ENCODE results near the gene TIMM44.
"Not testable (repeated sequence)": the region's sequence is repeated elsewhere in the genome, so short reads cannot be mapped to it uniquely, and the experiment has no call there.

The TIMM44 gene

DNA sequence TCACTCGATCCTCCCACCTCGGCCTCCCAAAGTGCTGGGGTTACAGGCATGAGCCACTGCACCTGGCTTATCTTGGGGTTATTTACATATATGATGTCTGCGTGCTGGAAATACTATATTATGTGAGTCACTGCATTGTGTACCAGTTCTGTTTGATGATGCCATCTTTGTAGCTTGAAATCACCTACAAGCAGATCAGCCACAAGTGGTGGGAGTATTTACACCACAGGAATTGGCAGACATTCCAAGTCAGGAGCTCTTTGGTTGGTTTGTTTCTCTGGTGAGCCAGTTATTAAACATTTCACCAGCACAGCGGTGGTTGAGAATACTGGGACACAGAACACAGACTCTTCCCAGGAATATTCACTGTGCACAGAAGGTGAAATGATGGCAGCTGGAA is 4.5 kb upstream of the TIMM44 start:
- DNase-seq (ENCODE audit: low spot score), result no peak

- peak; percentile 88 for DNase-seq (ENCODE audit: low spot score)
Measured at GRCh38 chr19:7944177-7944761, 803 bp upstream of the TIMM44 start.

DNA sequence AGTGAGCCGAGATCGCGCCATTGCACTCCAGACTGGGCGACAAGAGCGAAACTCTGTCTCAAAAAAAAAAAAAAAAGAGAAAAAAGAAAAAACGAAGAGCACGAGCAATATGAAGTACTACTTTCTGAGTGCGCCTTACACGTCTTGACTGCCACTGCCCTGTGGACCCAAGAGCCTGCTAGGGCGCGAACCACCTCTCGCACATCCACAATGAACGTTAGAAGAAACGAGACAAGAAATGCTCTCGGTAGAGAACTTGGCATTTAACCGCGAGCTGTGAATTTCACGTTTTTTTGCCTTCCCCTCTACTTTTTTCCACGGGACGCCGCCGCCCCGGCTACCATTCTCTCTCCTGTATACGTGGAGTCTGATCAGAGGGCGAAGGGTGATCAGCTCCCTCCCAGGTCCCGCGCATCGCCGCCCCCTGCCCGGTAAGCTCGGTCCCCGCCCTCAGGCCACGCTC is 454 bp downstream of the TIMM44 start:
- DNase-seq (ENCODE audit: low spot score), result no peak

DNA sequence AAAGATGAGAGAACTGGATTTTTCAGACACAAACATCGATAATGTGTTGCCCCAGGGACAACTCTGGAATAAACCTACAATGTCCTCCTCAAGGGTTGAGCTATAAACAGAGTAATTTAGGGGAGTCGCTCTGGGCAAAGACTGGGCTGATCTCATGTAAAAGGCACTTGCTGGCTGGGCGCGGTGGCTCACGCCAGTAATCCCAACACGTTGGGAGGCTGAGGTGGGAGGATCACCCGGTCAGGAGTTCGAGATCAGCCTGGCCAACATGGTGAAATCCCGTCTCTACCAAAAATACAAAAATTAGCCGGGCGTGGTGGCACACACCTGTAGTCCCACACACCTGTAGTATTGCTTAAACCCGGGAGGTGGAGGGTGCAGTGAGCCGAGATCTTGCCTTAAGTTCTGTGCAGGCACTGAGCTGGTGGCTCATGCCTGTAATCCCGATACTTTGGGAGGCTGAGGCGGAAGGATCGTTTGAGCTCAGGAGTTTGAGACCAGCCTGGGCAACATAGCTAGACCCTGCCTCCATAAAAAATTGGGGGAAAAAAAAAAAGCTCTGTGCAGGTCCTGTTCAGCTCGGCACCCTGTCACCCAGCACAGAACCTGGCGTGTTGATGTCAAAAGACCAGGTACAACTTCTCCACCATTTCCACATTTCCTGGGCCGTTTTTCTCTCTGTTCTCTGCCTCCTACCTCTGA is 1.4 kb downstream of the TIMM44 start:
- DNase-seq (ENCODE audit: low spot score), result no peak

- no peak for DNase-seq (ENCODE audit: low spot score)
Measured at GRCh38 chr19:7940841-7941240, 2.6 kb downstream of the TIMM44 start.

DNA sequence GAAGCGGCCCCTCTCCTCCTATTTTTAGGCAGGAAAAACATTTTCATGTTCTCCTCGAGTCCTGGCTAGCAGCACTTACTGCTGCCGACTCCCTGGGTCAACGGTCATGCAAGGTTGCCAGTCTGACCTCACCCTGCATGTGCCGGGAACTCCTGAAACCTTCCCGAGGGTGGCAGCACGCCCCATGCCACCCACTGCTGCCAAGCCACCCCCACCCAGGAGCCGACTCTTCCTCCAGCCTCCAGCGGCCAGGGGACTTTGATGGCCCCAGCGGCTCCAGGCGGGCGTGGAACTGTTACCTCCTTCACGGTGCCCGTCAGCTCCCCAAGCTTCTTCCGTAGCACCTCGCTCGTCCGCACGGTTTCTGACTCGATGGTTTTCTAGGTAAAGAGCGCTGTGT is 8.7 kb downstream of the TIMM44 start:
- no peak for DNase-seq (ENCODE audit: low spot score)

- no peak for DNase-seq (ENCODE audit: low spot score)
Measured at GRCh38 chr19:7933828-7934725, 9.4 kb downstream of the TIMM44 start.

GRCh38 chr19:7933411-7933810 is 10.1 kb downstream of the TIMM44 start:
- no peak for DNase-seq (ENCODE audit: low spot score)

GRCh38 chr19:7932930-7933300 is 10.6 kb downstream of the TIMM44 start:
- no peak for DNase-seq (ENCODE audit: low spot score)

GRCh38 chr19:7932276-7932929 is 11.1 kb downstream of the TIMM44 start:
- DNase-seq (ENCODE audit: low spot score), result no peak

DNA sequence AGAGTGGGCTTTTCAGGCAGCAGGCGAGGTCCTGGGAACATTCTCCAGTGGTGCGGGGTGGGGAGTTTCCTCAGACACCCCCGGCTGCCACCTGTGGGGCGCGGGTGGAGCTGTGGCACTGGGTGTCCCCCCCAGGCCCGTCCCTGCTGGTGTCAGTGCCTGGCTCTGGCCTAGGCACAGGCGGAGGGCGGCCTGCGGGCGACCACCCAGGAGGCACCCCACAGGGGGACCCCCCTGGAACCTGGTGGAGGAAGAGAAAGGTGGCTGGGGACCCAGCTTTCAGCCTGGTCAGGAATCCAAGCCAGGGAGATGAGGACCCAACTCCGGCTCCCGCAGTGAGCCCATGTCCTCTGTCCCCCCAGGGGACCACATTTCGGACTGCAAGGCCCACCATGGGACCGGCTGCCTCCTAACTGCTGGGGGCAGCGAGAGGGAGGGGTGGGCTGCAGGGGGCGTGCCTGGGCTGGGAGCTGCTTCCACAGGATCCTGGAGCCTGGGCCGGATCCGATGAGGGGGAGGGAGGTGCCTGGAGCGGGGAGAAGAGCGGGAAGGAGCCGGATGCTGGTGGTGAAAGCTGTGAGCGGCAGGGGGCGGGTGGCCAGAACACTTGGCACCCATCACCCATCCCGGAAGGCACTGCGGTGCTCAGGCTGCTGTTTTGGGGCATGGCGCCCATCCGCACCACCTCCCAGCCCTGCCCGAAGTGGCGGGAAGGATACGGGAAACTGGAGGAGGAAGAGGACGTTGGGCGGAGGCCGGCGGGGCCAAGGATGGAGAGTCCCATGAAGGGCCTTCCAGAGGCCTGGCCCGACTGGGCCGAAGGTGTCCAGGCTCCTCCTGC is 12.0 kb downstream of the TIMM44 start:
- no peak for DNase-seq (ENCODE audit: low spot score)

DNA sequence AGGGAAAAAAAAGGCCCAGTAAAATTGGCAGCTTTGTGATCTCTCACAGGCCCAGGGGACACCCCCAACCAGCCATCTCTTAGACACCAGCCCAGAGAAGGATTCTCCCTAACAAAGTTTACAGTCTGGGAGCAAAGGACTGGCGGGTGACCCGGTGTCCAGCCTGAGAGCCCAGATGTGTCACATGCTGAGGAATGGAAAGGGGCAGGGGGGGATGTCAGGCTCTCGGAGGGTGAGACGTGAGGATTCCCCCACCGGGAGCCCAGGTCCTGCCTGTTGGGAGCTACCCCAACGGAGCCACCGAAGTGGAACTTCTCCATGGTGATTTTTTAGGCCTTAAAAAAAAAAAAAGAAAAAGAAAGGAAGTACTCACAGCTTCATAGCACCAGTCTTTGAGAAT is 12.7 kb downstream of the TIMM44 start:
- DNase-seq (ENCODE audit: low spot score), result no peak

GRCh38 chr19:7930030-7930429 is 13.4 kb downstream of the TIMM44 start:
- not testable (repeated sequence) for DNase-seq (ENCODE audit: low spot score)

DNA sequence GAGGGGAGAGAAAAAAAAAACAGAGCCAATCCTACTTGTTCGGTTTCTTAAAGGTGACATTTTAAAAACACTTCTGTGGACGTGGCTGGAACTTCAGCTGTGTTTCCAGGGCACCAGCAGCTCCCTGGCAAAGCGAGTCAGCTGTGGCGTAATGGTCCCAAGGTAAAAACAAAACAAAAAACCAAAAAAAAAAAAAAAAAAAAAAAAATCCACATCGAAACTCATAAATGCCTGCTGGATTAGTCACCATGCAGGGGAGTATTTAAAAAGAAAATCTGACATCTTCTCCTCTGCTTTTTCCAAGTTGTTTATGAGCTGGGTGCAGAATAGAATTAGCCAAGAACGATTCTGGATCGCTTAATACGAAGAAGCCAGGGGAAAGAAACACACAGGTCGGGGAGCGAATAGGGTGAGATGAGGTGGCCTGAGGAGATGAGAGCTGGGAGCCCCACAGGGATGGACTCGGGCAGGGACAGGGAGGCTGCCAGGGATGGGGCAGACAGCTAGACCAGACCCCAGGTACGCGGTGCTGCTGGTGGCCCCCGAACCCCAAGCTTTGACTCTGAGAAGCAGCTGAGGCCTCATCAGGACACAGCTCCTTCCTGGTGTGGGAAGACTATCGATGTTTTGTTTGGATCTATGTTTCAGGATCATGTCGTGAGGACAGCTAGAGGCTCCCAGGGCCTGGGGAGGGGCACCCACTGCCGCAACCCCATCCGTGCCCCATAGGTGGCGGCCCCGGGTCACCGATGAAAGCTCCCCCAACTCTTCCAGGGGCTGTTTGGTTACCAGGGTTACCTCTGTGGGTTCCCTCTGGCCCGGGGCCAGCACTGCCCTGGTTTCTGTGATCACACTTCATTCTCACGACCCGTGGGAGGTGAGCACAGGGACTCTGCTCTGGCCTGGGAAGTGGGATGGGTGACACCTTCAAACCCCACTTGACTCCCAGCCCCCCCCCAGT is 14.4 kb downstream of the TIMM44 start:
- DNase-seq (ENCODE audit: low spot score), result no peak

- no peak for DNase-seq (ENCODE audit: low spot score)
Measured at GRCh38 chr19:7928334-7928706, 15.1 kb downstream of the TIMM44 start.

GRCh38 chr19:7927605-7928333 is 15.7 kb downstream of the TIMM44 start:
- no peak for DNase-seq (ENCODE audit: low spot score)

- no peak for DNase-seq (ENCODE audit: low spot score)
Measured at GRCh38 chr19:7926727-7927604, 16.5 kb downstream of the TIMM44 start.

DNA sequence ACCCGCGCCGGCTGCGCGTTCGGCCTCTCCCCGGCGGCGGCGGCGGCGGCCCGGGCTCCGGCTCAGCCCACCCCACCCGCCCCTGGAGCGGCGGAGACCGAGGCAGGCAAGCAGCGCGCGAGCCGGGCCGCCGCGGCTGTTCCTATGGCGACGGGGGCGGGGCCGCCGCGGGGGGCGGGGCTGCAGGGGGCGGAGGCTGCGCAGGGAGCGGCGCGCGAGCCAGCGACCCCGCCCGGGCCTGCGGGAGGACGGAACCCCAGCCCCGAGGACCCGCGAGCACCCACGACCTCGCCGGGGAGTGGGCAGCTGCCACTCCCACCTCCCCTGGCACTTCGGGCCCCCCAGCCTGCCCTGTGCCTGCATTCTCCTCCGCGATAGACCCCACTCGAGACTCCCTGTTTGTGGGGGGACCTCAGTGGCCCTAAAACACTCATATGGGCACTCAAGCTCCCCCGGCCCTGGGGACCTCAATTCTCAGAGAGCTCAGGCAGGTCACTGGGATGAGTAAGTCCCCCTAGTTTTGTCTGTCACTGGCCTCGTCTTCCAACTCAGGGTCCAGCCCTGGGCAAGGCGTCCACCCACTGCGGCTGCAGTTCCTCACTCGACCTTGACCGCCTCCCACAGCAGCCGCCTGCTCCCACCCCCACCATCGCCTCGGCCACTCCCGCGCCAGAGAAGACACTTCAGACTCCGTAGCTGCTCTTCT is 17.3 kb downstream of the TIMM44 start, which contains the start of gene CTXN1:
TSS of gene CTXN1 (minus strand) at position 115 of the 706 bp plus-strand sequence. CDS start 597 bp downstream, outside the sequence.
- no peak for DNase-seq (ENCODE audit: low spot score)

Measured in COLO829 (cell line).